IMR-90 (cell line): ENCODE results near the gene TEX14. TPM values are rescaled to one million over a fixed set of nuclear protein-coding genes. Genes with fewer than 3 reads are reported as not detected.

Source experiments
- ATAC-seq: fragments of 200-7000 bp; cut with Tn5 transposase; 2 replicates; pipeline ENCODE4 v1.9.1; 2020; ENCODE audit warnings: low read depth, mild to moderate bottlenecking, moderate library complexity
- BruUV-seq: library from RNA; stranded (reverse); fragments of 400-500 nt; replicated peaks from 2 replicates; lab custom pipeline; 2021; lab: Mats Ljungman, UMichigan
- CTCF ChIA-PET: fragments of 300-600 bp; formaldehyde crosslinking; extraction: SDS; loops from one replicate; lab custom pipeline; 2021; ENCODE audit warnings: antibody characterized with exemption; lab: Yijun Ruan, JAX
- POLR2A ChIA-PET: fragments of 300-600 bp; sonication (Branson Sonifier 250); formaldehyde crosslinking; loops from one replicate; lab custom pipeline; 2022; ENCODE audit warnings: antibody characterized with exemption; ENCODE audit not compliant: unreplicated experiment; lab: Charles Lee
- DNase-seq: peaks from one replicate; pipeline ENCODE4 v3.0.0; 2013
- H2AFZ ChIP-seq: replicated peaks from 2 replicates; pipeline ENCODE3; 2013; ENCODE audit warnings: low read length, mild to moderate bottlenecking; ENCODE audit not compliant: poor library complexity
- H2AK5ac ChIP-seq: 2 replicates; pipeline ENCODE4 v1.6.1; 2013; ENCODE audit warnings: low read depth, low read length, inconsistent platforms
- H2AK9ac ChIP-seq: replicated peaks from 2 replicates; pipeline ENCODE3; 2013; ENCODE audit warnings: mild to moderate bottlenecking, low read depth, low read length, moderate library complexity; ENCODE audit not compliant: poor library complexity
- H2BK120ac ChIP-seq: 2 replicates; pipeline ENCODE4 v1.6.1; 2013; ENCODE audit warnings: low read depth, low read length, inconsistent platforms
- H2BK15ac ChIP-seq: 3 replicates; pipeline ENCODE4 v1.6.1; 2013; ENCODE audit warnings: low read depth, low read length, inconsistent platforms
- H2BK20ac ChIP-seq: 2 replicates; pipeline ENCODE4 v1.6.1; 2013; ENCODE audit warnings: low read depth, mild to moderate bottlenecking, inconsistent platforms, low read length, moderate library complexity
- H2BK5ac ChIP-seq: 2 replicates; pipeline ENCODE4 v1.6.1; 2013; ENCODE audit warnings: mild to moderate bottlenecking, low read depth, low read length, inconsistent platforms; ENCODE audit not compliant: poor library complexity, severe bottlenecking
- H3K14ac ChIP-seq: replicated peaks from 2 replicates; pipeline ENCODE4 v1.6.1; 2013; ENCODE audit warnings: low read depth, low read length, inconsistent platforms
- H3K18ac ChIP-seq: 2 replicates; pipeline ENCODE4 v1.6.1; 2013; ENCODE audit warnings: low read depth, low read length, control low read depth
- H3K23ac ChIP-seq: 2 replicates; pipeline ENCODE4 v1.6.1; 2013; ENCODE audit warnings: low read depth, low read length, inconsistent platforms
- H3K27ac ChIP-seq: 2 replicates; pipeline ENCODE4 v1.5.1; 2013; ENCODE audit warnings: mild to moderate bottlenecking, control low read depth, low read length; ENCODE audit not compliant: insufficient read depth
- H3K27me3 ChIP-seq: 2 replicates; pipeline ENCODE4 v1.6.1; 2013; ENCODE audit warnings: low read length; ENCODE audit not compliant: control insufficient read depth, insufficient read depth
- H3K36me3 ChIP-seq: 2 replicates; pipeline ENCODE4 v1.6.1; 2013; ENCODE audit warnings: low read length, mixed read lengths; ENCODE audit not compliant: control insufficient read depth, insufficient read depth
- H3K4ac ChIP-seq: 2 replicates; pipeline ENCODE4 v1.6.1; 2013; ENCODE audit warnings: low read depth, low read length, inconsistent platforms
- H3K4me1 ChIP-seq: 2 replicates; pipeline ENCODE4 v1.6.1; 2013; ENCODE audit warnings: low read length, mixed read lengths; ENCODE audit not compliant: control insufficient read depth, insufficient read depth
- H3K4me2 ChIP-seq: 2 replicates; pipeline ENCODE4 v1.6.1; 2013; ENCODE audit warnings: low read depth, mild to moderate bottlenecking, control low read depth, low read length, moderate library complexity
- H3K4me3 ChIP-seq: 2 replicates; pipeline ENCODE4 v1.5.1; 2013; ENCODE audit warnings: low read depth, mild to moderate bottlenecking, control low read depth, low read length, moderate library complexity; ENCODE audit not compliant: insufficient read depth
- H3K56ac ChIP-seq: 2 replicates; pipeline ENCODE4 v1.6.1; 2013; ENCODE audit warnings: low read length, inconsistent platforms; ENCODE audit not compliant: insufficient read depth; ENCODE audit errors: extremely low read depth
- H3K79me1 ChIP-seq, 2 experiments: 2 replicates each; pipeline ENCODE4 v1.6.1; 2013; ENCODE audit warnings: low read length in 2 of 2, inconsistent platforms in 1 of 2, low read depth in 1 of 2
- H3K9ac ChIP-seq: 2 replicates; pipeline ENCODE4 v1.6.1; 2013; ENCODE audit warnings: low read depth, low read length, control low read depth
- H3K9me1 ChIP-seq: 2 replicates; pipeline ENCODE4 v1.6.1; 2013; ENCODE audit warnings: low read length, inconsistent platforms; ENCODE audit not compliant: insufficient read depth
- H3K9me3 ChIP-seq: 2 replicates; pipeline ENCODE4 v1.6.1; 2013; ENCODE audit warnings: low read length; ENCODE audit not compliant: control insufficient read depth, insufficient read depth
- H4K20me1 ChIP-seq: 2 replicates; pipeline ENCODE4 v1.6.1; 2013; ENCODE audit warnings: low read length, inconsistent platforms; ENCODE audit not compliant: insufficient read depth
- H4K5ac ChIP-seq: 2 replicates; pipeline ENCODE4 v1.6.1; 2013; ENCODE audit warnings: mild to moderate bottlenecking, low read depth, low read length, control low read depth
- H4K8ac ChIP-seq, 2 experiments: 2 replicates each; pipeline ENCODE4 v1.6.1; 2013; ENCODE audit warnings: low read depth in 2 of 2, low read length in 2 of 2, control low read depth in 1 of 2, inconsistent platforms in 1 of 2
- H4K91ac ChIP-seq: 2 replicates; pipeline ENCODE4 v1.6.1; 2013; ENCODE audit warnings: low read depth, low read length, inconsistent platforms; ENCODE audit not compliant: insufficient read depth
- FOS ChIP-seq: fragments of 150-350 bp; IDR thresholded peaks from 2 replicates; pipeline ENCODE4 v1.6.1; 2016; ENCODE audit warnings: low read depth, low read length
- MAZ ChIP-seq: IDR thresholded peaks from 2 replicates; pipeline ENCODE4 v1.6.1; 2012; ENCODE audit warnings: low read depth, mild to moderate bottlenecking, low read length, improper control_type of control experiment, moderate library complexity, borderline replicate concordance
- RAD21 ChIP-seq: IDR thresholded peaks from 2 replicates; pipeline ENCODE4 v1.6.1; 2012; ENCODE audit warnings: low read length, improper control_type of control experiment
- RCOR1 ChIP-seq: IDR thresholded peaks from 2 replicates; pipeline ENCODE4 v1.6.1; 2012; ENCODE audit warnings: mild to moderate bottlenecking, low read length, improper control_type of control experiment; ENCODE audit not compliant: insufficient replicate concordance
- SMC3 ChIP-seq: fragments of 150-350 bp; IDR thresholded peaks from 2 replicates; pipeline ENCODE4 v1.6.1; 2016; ENCODE audit warnings: low read depth, mild to moderate bottlenecking, antibody characterized with exemption, low read length, moderate library complexity
- WGBS, 2 experiments: methylation state at CpG; one replicate each; pipeline versions ENCODE4 v1.1.5 to v1.1.7; 2013; ENCODE audit warnings: missing lambda C conversion rate in 2 of 2; ENCODE audit not compliant: insufficient read length in 1 of 2; ENCODE audit errors: extremely low coverage in 2 of 2; 5-methylcytosine and 5-hydroxymethylcytosine counted together
- dilution Hi-C: fragments of 300-500 bp; cut with HindIII; formaldehyde crosslinking; loops from one replicate; pipeline ENCODE4 v1.14.3; 2018; ENCODE audit warnings: low sequenced_read_pairs; ENCODE audit not compliant: unreplicated experiment
- in situ Hi-C: fragments of 300-500 bp; cut with MboI; formaldehyde crosslinking; loops from 3 replicates; pipeline ENCODE4 v1.14.3; 2019; ENCODE audit warnings: low sequenced_read_pairs, inconsistent platforms, mixed read lengths
- intact Hi-C: fragments of 100-400 bp; cut with micrococcal nuclease; formaldehyde crosslinking; loops from 2 replicates; pipeline ENCODE4 v1.10.0; 2022
- polyA plus RNA-seq, 3 experiments: library from polyadenylated mRNA; depleted of rRNA; stranded (reverse); fragments of >200 nt; gene quantifications; 2 replicates each; pipeline ENCODE4 v1.2.3, GENCODE V29; 2012; ENCODE audit warnings: low replicate concordance in 1 of 3
- total RNA-seq: library from RNA; depleted of rRNA; stranded (reverse); fragments of >200 nt; gene quantifications from 2 replicates; pipeline ENCODE4 v1.2.3, GENCODE V29; 2012
- TF ChIP-seq, protein P1 (sequence below): conservative IDR thresholded peaks from 2 replicates; pipeline ENCODE4 v1.5.1; 2012; ENCODE audit warnings: mild to moderate bottlenecking, low read depth, low read length, improper control_type of control experiment
- TF ChIP-seq, protein P2 (sequence below): fragments of 150-350 bp; IDR thresholded peaks from 2 replicates; pipeline ENCODE4 v1.6.1; 2016; ENCODE audit warnings: low read depth, mild to moderate bottlenecking, low read length, moderate library complexity, borderline replicate concordance

The TEX14 gene
- total and polyA plus RNA-seq, 2 of the 4 experiments (the other 2 are of a cell fraction) = not detected

DNA sequence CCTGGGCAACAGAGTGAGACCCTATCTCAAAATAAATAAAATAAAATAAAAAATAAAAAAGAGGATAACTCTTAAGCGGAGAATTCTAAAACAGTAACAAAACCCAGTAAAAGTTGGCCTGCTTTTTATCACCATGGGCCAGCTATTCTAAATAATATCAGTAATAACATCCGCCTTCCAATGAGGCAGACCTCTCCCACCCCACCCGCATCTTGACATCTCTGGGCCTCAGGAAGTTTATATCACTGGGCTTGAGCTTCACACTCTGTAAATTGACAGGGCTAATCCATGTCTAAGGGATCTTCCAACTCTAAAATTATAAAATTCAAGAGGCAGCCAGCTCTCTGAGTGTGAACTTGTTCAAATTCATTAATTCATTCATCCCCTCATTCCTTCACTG is 94.5 kb downstream of the TEX14 start:
- BruUV-seq = no TSS peak
- Histone ChIP-seq H2BK20ac (no peak overlapping the region), H2BK15ac (no peak overlapping the region), H3K4ac (no peak overlapping the region), H2AK5ac (no peak overlapping the region), H3K27me3 (peaks cover 9% of the 10 kb centered on the region), H3K4me3 (no peak overlapping the region), H2AFZ (no peak overlapping the region), H3K4me1 (no peaks in the 10 kb centered on the region), H2AK9ac (no peak overlapping the region), H3K56ac (no peak overlapping the region), H2BK5ac (no peak overlapping the region), H3K79me1 (no peaks in the 10 kb centered on the region), H4K5ac (no peak overlapping the region), H3K27ac (no peak overlapping the region), H3K9me3 (no peaks in the 10 kb centered on the region), H4K20me1 (no peaks in the 10 kb centered on the region), H3K18ac (no peak overlapping the region), H4K91ac (no peak overlapping the region), H3K14ac (no peak overlapping the region), H3K4me2 (no peak overlapping the region), H3K9me1 (no peaks in the 10 kb centered on the region), H3K23ac (no peak overlapping the region), H2BK120ac (no peak overlapping the region), H4K8ac (no peak overlapping the region), H3K36me3 (no peaks in the 10 kb centered on the region), H3K9ac (no peak overlapping the region)
- no peak for TF ChIP-seq FOS
- TF ChIP-seq, protein P1, sequence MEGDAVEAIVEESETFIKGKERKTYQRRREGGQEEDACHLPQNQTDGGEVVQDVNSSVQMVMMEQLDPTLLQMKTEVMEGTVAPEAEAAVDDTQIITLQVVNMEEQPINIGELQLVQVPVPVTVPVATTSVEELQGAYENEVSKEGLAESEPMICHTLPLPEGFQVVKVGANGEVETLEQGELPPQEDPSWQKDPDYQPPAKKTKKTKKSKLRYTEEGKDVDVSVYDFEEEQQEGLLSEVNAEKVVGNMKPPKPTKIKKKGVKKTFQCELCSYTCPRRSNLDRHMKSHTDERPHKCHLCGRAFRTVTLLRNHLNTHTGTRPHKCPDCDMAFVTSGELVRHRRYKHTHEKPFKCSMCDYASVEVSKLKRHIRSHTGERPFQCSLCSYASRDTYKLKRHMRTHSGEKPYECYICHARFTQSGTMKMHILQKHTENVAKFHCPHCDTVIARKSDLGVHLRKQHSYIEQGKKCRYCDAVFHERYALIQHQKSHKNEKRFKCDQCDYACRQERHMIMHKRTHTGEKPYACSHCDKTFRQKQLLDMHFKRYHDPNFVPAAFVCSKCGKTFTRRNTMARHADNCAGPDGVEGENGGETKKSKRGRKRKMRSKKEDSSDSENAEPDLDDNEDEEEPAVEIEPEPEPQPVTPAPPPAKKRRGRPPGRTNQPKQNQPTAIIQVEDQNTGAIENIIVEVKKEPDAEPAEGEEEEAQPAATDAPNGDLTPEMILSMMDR = no peak
- no peak for TF ChIP-seq SMC3
- TF ChIP-seq RAD21 = no peak
- TF ChIP-seq, protein P2, sequence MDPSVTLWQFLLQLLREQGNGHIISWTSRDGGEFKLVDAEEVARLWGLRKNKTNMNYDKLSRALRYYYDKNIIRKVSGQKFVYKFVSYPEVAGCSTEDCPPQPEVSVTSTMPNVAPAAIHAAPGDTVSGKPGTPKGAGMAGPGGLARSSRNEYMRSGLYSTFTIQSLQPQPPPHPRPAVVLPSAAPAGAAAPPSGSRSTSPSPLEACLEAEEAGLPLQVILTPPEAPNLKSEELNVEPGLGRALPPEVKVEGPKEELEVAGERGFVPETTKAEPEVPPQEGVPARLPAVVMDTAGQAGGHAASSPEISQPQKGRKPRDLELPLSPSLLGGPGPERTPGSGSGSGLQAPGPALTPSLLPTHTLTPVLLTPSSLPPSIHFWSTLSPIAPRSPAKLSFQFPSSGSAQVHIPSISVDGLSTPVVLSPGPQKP = no peak
- no peak for TF ChIP-seq MAZ
- TF ChIP-seq RCOR1 = no peak
- dilution Hi-C loops = no loop called here
- POLR2A ChIA-PET = no interaction called here
- CTCF ChIA-PET = interaction anchor here (0.7 kb wide), 1 partner anchor 10 kb away, joined by 3 read pairs; no protein-coding TSS in a partner anchor
- DNase-seq (no peak), ATAC-seq (no peak)
- in situ Hi-C loops = no loop called here
- WGBS, 2 experiments = no CpG with 5 or more reads among the region's 3 CpGs
- intact Hi-C loops = no loop called here
